ENCODE results near the gene TDRD7. TPM values are rescaled to one million over a fixed set of nuclear protein-coding genes. Genes with fewer than 3 reads are reported as not detected.

TDRD7 gene
- polyA plus RNA-seq, 1 donor (not counting 4 experiments of a cell fraction or from before 2014, with no cell fraction given): 10.5 TPM

GRCh38 chr9:97505845-97506244 is 93.9 kb downstream of the TDRD7 start:
- Histone ChIP-seq H3K4me2 (ENCODE audit: control insufficient read depth, extremely low read depth, insufficient read depth, low read depth, low read length) (no peak overlapping the region), H3K79me2 (ENCODE audit: control insufficient read depth, insufficient read depth, low read length) (no peaks in the 10 kb centered on the region), H2AFZ (ENCODE audit: control insufficient read depth, low read length) (no peak overlapping the region), H3K36me3 (ENCODE audit: control insufficient read depth in 2 of 2, extremely low read depth in 1 of 2, insufficient read depth in 2 of 2, low read length in 2 of 2) (no peaks in the 10 kb centered on the region), H3K4me3 (ENCODE audit: control insufficient read depth in 2 of 3, extremely low read depth in 1 of 3, insufficient read depth in 2 of 3, low read depth in 1 of 3, low read length in 3 of 3) (no peak overlapping the region), H3K9me1 (ENCODE audit: control insufficient read depth, extremely low read depth, insufficient read depth, low read length) (no peaks in the 10 kb centered on the region), H3K9ac (ENCODE audit: control insufficient read depth, extremely low read depth, insufficient read depth, low read length) (no peak overlapping the region), H3K27ac (ENCODE audit: control insufficient read depth, insufficient read depth, low read length) (no peak overlapping the region), H3K27me3 (ENCODE audit: control insufficient read depth, extremely low read depth, insufficient read depth, low read length) (peaks cover 58% of the 10 kb centered on the region), H4K20me1 (ENCODE audit: control insufficient read depth, extremely low read depth, insufficient read depth, low read length) (peaks cover 3% of the 10 kb centered on the region), H3K4me1 (ENCODE audit: control insufficient read depth, extremely low read depth, insufficient read depth, low read length) (no peaks in the 10 kb centered on the region), H3K9me3 (ENCODE audit: control insufficient read depth, low read depth, low read length) (no peaks in the 10 kb centered on the region)
- dilution Hi-C loops (cut with MboI; ENCODE audit: extremely low pct_ligation_motif_present, low sequenced_read_pairs): no loop called here
- FAIRE-seq (no peak), DNase-seq (ENCODE audit: low read depth, low spot score) (no peak)
- TF ChIP-seq EZH2 (IDR thresholded peaks at IDR 0.05; ENCODE audit: low read length): no peak
- TF ChIP-seq, protein P1, sequence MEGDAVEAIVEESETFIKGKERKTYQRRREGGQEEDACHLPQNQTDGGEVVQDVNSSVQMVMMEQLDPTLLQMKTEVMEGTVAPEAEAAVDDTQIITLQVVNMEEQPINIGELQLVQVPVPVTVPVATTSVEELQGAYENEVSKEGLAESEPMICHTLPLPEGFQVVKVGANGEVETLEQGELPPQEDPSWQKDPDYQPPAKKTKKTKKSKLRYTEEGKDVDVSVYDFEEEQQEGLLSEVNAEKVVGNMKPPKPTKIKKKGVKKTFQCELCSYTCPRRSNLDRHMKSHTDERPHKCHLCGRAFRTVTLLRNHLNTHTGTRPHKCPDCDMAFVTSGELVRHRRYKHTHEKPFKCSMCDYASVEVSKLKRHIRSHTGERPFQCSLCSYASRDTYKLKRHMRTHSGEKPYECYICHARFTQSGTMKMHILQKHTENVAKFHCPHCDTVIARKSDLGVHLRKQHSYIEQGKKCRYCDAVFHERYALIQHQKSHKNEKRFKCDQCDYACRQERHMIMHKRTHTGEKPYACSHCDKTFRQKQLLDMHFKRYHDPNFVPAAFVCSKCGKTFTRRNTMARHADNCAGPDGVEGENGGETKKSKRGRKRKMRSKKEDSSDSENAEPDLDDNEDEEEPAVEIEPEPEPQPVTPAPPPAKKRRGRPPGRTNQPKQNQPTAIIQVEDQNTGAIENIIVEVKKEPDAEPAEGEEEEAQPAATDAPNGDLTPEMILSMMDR (optimal IDR thresholded peaks at IDR 0.05 in 1 of 3, IDR thresholded peaks at IDR 0.05 in 1 of 3, conservative IDR thresholded peaks at IDR 0.05 in 1 of 3; ENCODE audit: extremely low read depth in 1 of 3, insufficient read depth in 2 of 3, low read length in 3 of 3): no peak

- no peak overlapping the region for H3K9ac ChIP-seq (ENCODE audit: control insufficient read depth, extremely low read depth, insufficient read depth, low read length)
- no peaks in the 10 kb centered on the region for H3K36me3 ChIP-seq (ENCODE audit: control insufficient read depth in 2 of 2, extremely low read depth in 1 of 2, insufficient read depth in 2 of 2, low read length in 2 of 2)
- H3K4me3 ChIP-seq (ENCODE audit: control insufficient read depth in 2 of 3, extremely low read depth in 1 of 3, insufficient read depth in 2 of 3, low read depth in 1 of 3, low read length in 3 of 3): no peak overlapping the region
- peaks cover 55% of the 10 kb centered on the region for H3K27me3 ChIP-seq (ENCODE audit: control insufficient read depth, extremely low read depth, insufficient read depth, low read length)
- no peaks in the 10 kb centered on the region for H3K9me3 ChIP-seq (ENCODE audit: control insufficient read depth, low read depth, low read length)
- no peaks in the 10 kb centered on the region for H3K9me1 ChIP-seq (ENCODE audit: control insufficient read depth, extremely low read depth, insufficient read depth, low read length)
- H3K27ac ChIP-seq (ENCODE audit: control insufficient read depth, insufficient read depth, low read length): no peak overlapping the region
- TF ChIP-seq EZH2 (IDR thresholded peaks at IDR 0.05; ENCODE audit: low read length): no peak
- TF ChIP-seq, protein P1 (optimal IDR thresholded peaks at IDR 0.05 in 1 of 3, IDR thresholded peaks at IDR 0.05 in 1 of 3, conservative IDR thresholded peaks at IDR 0.05 in 1 of 3; ENCODE audit: extremely low read depth in 1 of 3, insufficient read depth in 2 of 3, low read length in 3 of 3): no peak
- H3K4me2 ChIP-seq (ENCODE audit: control insufficient read depth, extremely low read depth, insufficient read depth, low read depth, low read length): no peak overlapping the region
- no peaks in the 10 kb centered on the region for H3K79me2 ChIP-seq (ENCODE audit: control insufficient read depth, insufficient read depth, low read length)
- FAIRE-seq (no peak), DNase-seq (ENCODE audit: low read depth, low spot score) (no peak)
- peaks cover 2% of the 10 kb centered on the region for H3K4me1 ChIP-seq (ENCODE audit: control insufficient read depth, extremely low read depth, insufficient read depth, low read length)
- dilution Hi-C loops (cut with MboI; ENCODE audit: extremely low pct_ligation_motif_present, low sequenced_read_pairs): no loop called here
- no peak overlapping the region for H2AFZ ChIP-seq (ENCODE audit: control insufficient read depth, low read length)
- H4K20me1 ChIP-seq (ENCODE audit: control insufficient read depth, extremely low read depth, insufficient read depth, low read length): peaks cover 3% of the 10 kb centered on the region
These were observed 94.4 kb downstream of the TDRD7 start for GRCh38 chr9:97506306-97506705.

Measured in keratinocyte (primary cell).